NCI-H345 (cell line): ENCODE measurements around the gene TCAP.
A peak's percentile ranks its signal among the peaks of the same experiment; 100 is the strongest.

Source experiments
- DNase-seq: peaks from one replicate; lab custom pipeline; 2025; lab: John Stamatoyannopoulos, UW

TCAP gene

GRCh38 chr17:39629494-39629880 lies 35.7 kb upstream of the TCAP start:
- DNase-seq, result no peak

- no peak for DNase-seq
Observed at GRCh38 chr17:39629898-39630297, 35.3 kb upstream of the TCAP start.

GRCh38 chr17:39631403-39631802 lies 33.7 kb upstream of the TCAP start:
- DNase-seq, result no peak

- no peak for DNase-seq
Observed at GRCh38 chr17:39632153-39632941, 32.8 kb upstream of the TCAP start.

GRCh38 chr17:39633570-39634183 lies 31.5 kb upstream of the TCAP start:
- no peak for DNase-seq

- DNase-seq, result peak; percentile 38
Observed at GRCh38 chr17:39634384-39634871, 30.7 kb upstream of the TCAP start.

GRCh38 chr17:39635614-39636176 lies 29.5 kb upstream of the TCAP start:
- DNase-seq, result no peak

GRCh38 chr17:39636587-39636926 lies 28.6 kb upstream of the TCAP start:
- DNase-seq, result no peak

- DNase-seq, result peak; percentile 91
Observed at GRCh38 chr17:39636927-39637736, 28.0 kb upstream of the TCAP start, which contains the start of gene STARD3. Gene STARD3, plus strand, starts transcription at chr17:39637144. Its CDS starts 16,388 bp downstream, at chr17:39653532.

- no peak for DNase-seq
Observed at GRCh38 chr17:39638317-39638716, 26.8 kb upstream of the TCAP start.

- DNase-seq, result no peak
Observed at GRCh38 chr17:39639043-39639442, 26.1 kb upstream of the TCAP start.

- no peak for DNase-seq
Observed at GRCh38 chr17:39639566-39640458, 25.3 kb upstream of the TCAP start.

- DNase-seq, result no peak
Observed at GRCh38 chr17:39640591-39641031, 24.5 kb upstream of the TCAP start.

- no peak for DNase-seq
Observed at GRCh38 chr17:39641097-39641496, 24.1 kb upstream of the TCAP start.

GRCh38 chr17:39641883-39642282 lies 23.3 kb upstream of the TCAP start:
- no peak for DNase-seq

- DNase-seq, result no peak
Observed at GRCh38 chr17:39642291-39643074, 22.7 kb upstream of the TCAP start.

- DNase-seq, result no peak
Observed at GRCh38 chr17:39643271-39643670, 21.9 kb upstream of the TCAP start.

- DNase-seq, result no peak
Observed at GRCh38 chr17:39647256-39647655, 17.9 kb upstream of the TCAP start.

- no peak for DNase-seq
Observed at GRCh38 chr17:39648616-39649366, 16.4 kb upstream of the TCAP start.

GRCh38 chr17:39650121-39650579 lies 15.0 kb upstream of the TCAP start:
- no peak for DNase-seq
